Measurements from ENCODE around the gene SUGCT.

Gene SUGCT

GRCh38 chr7:40516376-40516775 is 381.6 kb downstream of the SUGCT start:
- DNase-seq = no peak

GRCh38 chr7:40519009-40519408 is 384.2 kb downstream of the SUGCT start:
- no peak for DNase-seq

GRCh38 chr7:40520986-40521738 is 386.4 kb downstream of the SUGCT start:
- no peak for DNase-seq

GRCh38 chr7:40525764-40526163 is 391.0 kb downstream of the SUGCT start:
- no peak for DNase-seq

- DNase-seq = no peak
Measured at GRCh38 chr7:40526951-40527715, 392.3 kb downstream of the SUGCT start.

- DNase-seq = no peak
Measured at GRCh38 chr7:40527723-40528122, 392.9 kb downstream of the SUGCT start.

- no peak for DNase-seq
Measured at GRCh38 chr7:40530292-40530691, 395.5 kb downstream of the SUGCT start.

- DNase-seq = no peak
Measured at GRCh38 chr7:40531956-40532355, 397.2 kb downstream of the SUGCT start.

- DNase-seq = no peak
Measured at GRCh38 chr7:40535678-40536077, 400.9 kb downstream of the SUGCT start.

GRCh38 chr7:40536421-40536820 is 401.6 kb downstream of the SUGCT start:
- no peak for DNase-seq

- no peak for DNase-seq
Measured at GRCh38 chr7:40538281-40538680, 403.5 kb downstream of the SUGCT start.

- DNase-seq = no peak
Measured at GRCh38 chr7:40541336-40541735, 406.5 kb downstream of the SUGCT start.

GRCh38 chr7:40542982-40543741 is 408.4 kb downstream of the SUGCT start:
- no peak for DNase-seq

GRCh38 chr7:40544221-40544723 is 409.5 kb downstream of the SUGCT start:
- DNase-seq = no peak

- DNase-seq = no peak
Measured at GRCh38 chr7:40544871-40545303, 410.1 kb downstream of the SUGCT start.

- no peak for DNase-seq
Measured at GRCh38 chr7:40545739-40546138, 410.9 kb downstream of the SUGCT start.

GRCh38 chr7:40546616-40547501 is 412.1 kb downstream of the SUGCT start:
- no peak for DNase-seq

GRCh38 chr7:40549372-40550039 is 414.7 kb downstream of the SUGCT start:
- DNase-seq = no peak

GRCh38 chr7:40551685-40552576 is 417.1 kb downstream of the SUGCT start:
- no peak for DNase-seq
